Endothelial cell of umbilical vein (primary cell): ENCODE data around the gene ALDH1L1. TPM values are rescaled to one million over a fixed set of nuclear protein-coding genes. Genes with fewer than 3 reads are reported as not detected.

Experiments
- BruUV-seq: library from RNA; stranded (reverse); fragments of 400-500 nt; replicated peaks from 2 replicates; lab custom pipeline; 2021; lab: Mats Ljungman, UMichigan
- CTCF ChIA-PET: fragments of 300-600, 350-600 bp; sonication (Branson Sonifier 250); formaldehyde crosslinking; loops from one replicate; lab custom pipeline; 2021; ENCODE audit warnings: antibody characterized with exemption, inconsistent platforms; lab: Charles Lee
- POLR2A ChIA-PET: fragments of 300-600, 350-600 bp; sonication (Branson Sonifier 250); formaldehyde crosslinking; loops from one replicate; lab custom pipeline; 2021; ENCODE audit warnings: antibody characterized with exemption, inconsistent platforms; lab: Charles Lee
- DNase-seq: peaks from one replicate; pipeline ENCODE4 v3.0.0-alpha.2; 2011; ENCODE audit warnings: low read depth, low spot score
- FAIRE-seq: peaks from 2 replicates; lab custom pipeline; 2011; peaks lifted over from hg19 to GRCh38; lab: Jason Lieb, UNC
- H2AFZ ChIP-seq: 2 replicates; pipeline ENCODE4 v1.6.0; 2012; ENCODE audit warnings: low read depth, low read length, control low read depth, inconsistent platforms
- H3K27ac ChIP-seq: 2 replicates; pipeline ENCODE4 v1.5.1; 2011; ENCODE audit warnings: low read depth, mild to moderate bottlenecking, control low read depth, low read length, moderate library complexity; ENCODE audit not compliant: insufficient read depth
- H3K27me3 ChIP-seq, 2 experiments: 2 replicates each; pipeline versions ENCODE4 v1.6.0 to v1.6.1; 2011; ENCODE audit warnings: low read length in 2 of 2, mixed read lengths in 1 of 2; ENCODE audit not compliant: control insufficient read depth in 2 of 2, insufficient read depth in 2 of 2
- H3K36me3 ChIP-seq, 2 experiments: 2 replicates in 1 of 2; 3 replicates in 1 of 2; pipeline ENCODE4 v1.5.1; 2011; ENCODE audit warnings: low read length in 2 of 2, mild to moderate bottlenecking in 1 of 2, moderate library complexity in 1 of 2; ENCODE audit not compliant: control insufficient read depth in 2 of 2, insufficient read depth in 2 of 2; ENCODE audit errors: extremely low read depth in 1 of 2
- H3K4me1 ChIP-seq: 3 replicates; pipeline ENCODE4 v1.5.1; 2011; ENCODE audit warnings: mild to moderate bottlenecking, low read length; ENCODE audit not compliant: control insufficient read depth, insufficient read depth; ENCODE audit errors: extremely low read depth
- H3K4me2 ChIP-seq: 2 replicates; pipeline ENCODE4 v1.6.1; 2011; ENCODE audit warnings: low read length, control low read depth, mixed read lengths; ENCODE audit not compliant: insufficient read depth
- H3K4me3 ChIP-seq, 3 experiments: fragments of 200-600 bp in 1 of 3; sonication (generic), shearing (Covaris generic) in 1 of 3; replicated peaks in 1 of 3; 2 replicates each; pipeline ENCODE4 v1.5.1; 2011 to 2016; ENCODE audit warnings: control low read depth in 3 of 3, low read length in 3 of 3, mild to moderate bottlenecking in 2 of 3, inconsistent platforms in 1 of 3, low read depth in 1 of 3, moderate library complexity in 1 of 3; ENCODE audit not compliant: insufficient read depth in 1 of 3
- H3K79me2 ChIP-seq: 2 replicates; pipeline ENCODE4 v1.6.0; 2012; ENCODE audit warnings: low read length, inconsistent platforms; ENCODE audit not compliant: control insufficient read depth, insufficient read depth
- H3K9ac ChIP-seq: replicated peaks from 2 replicates; pipeline ENCODE3; 2011; ENCODE audit warnings: low read length, control low read depth; ENCODE audit not compliant: insufficient read depth; ENCODE audit errors: extremely low read depth
- H3K9me1 ChIP-seq: replicated peaks from 3 replicates; pipeline ENCODE4 v1.6.0; 2011; ENCODE audit warnings: mild to moderate bottlenecking, low read length; ENCODE audit not compliant: control insufficient read depth, insufficient read depth; ENCODE audit errors: extremely low read depth
- H3K9me3 ChIP-seq: replicated peaks from 2 replicates; pipeline ENCODE4 v1.5.1; 2012; ENCODE audit warnings: low read length, inconsistent platforms; ENCODE audit not compliant: control insufficient read depth, insufficient read depth
- H4K20me1 ChIP-seq: replicated peaks from 2 replicates; pipeline ENCODE3; 2011; ENCODE audit warnings: mild to moderate bottlenecking, low read length; ENCODE audit not compliant: control insufficient read depth, insufficient read depth; ENCODE audit errors: extremely low read depth
- EZH2 ChIP-seq: IDR thresholded peaks from 2 replicates; pipeline ENCODE4 v1.6.1; 2012; ENCODE audit warnings: borderline replicate concordance, low read depth, mild to moderate bottlenecking, moderate library complexity, low read length, inconsistent platforms; ENCODE audit not compliant: severe bottlenecking
- FOS ChIP-seq: IDR thresholded peaks from 2 replicates; pipeline ENCODE4 v1.6.1; 2011; ENCODE audit warnings: mild to moderate bottlenecking, low read length, moderate library complexity, borderline replicate concordance; ENCODE audit not compliant: insufficient read depth
- GATA2 ChIP-seq: IDR thresholded peaks from 2 replicates; pipeline ENCODE4 v1.7.0; 2011; ENCODE audit warnings: low read depth, mild to moderate bottlenecking, moderate library complexity, mixed read lengths, low read length; ENCODE audit not compliant: insufficient read length, insufficient read depth
- JUN ChIP-seq: IDR thresholded peaks from 2 replicates; pipeline ENCODE4 v1.6.1; 2011; ENCODE audit warnings: borderline replicate concordance, low read depth; ENCODE audit not compliant: insufficient read length, insufficient read depth
- MYC ChIP-seq: IDR thresholded peaks from one replicate; pipeline ENCODE4 v1.6.1; 2011; ENCODE audit warnings: mild to moderate bottlenecking, low read depth, low read length
- POLR2A ChIP-seq: IDR thresholded peaks from 2 replicates; pipeline ENCODE4 v1.6.1; 2012; ENCODE audit warnings: low read depth, mild to moderate bottlenecking, control low read depth, low read length
- POLR2AphosphoS5 ChIP-seq: IDR thresholded peaks from 2 replicates; pipeline ENCODE4 v1.6.1; 2012; ENCODE audit warnings: low read depth, mild to moderate bottlenecking, control low read depth, low read length, moderate library complexity; ENCODE audit not compliant: insufficient read depth
- dilution Hi-C: fragments of 300-500 bp; cut with MboI; formaldehyde crosslinking; loops from one replicate; pipeline ENCODE4 v1.15.0; 2019; ENCODE audit warnings: low sequenced_read_pairs; ENCODE audit not compliant: extremely low pct_ligation_motif_present
- intact Hi-C: fragments of 100-400 bp; cut with micrococcal nuclease; formaldehyde crosslinking; loops from one replicate; pipeline ENCODE4 v1.10.0; 2022
- polyA plus RNA-seq, 4 experiments: library from polyadenylated mRNA; depleted of rRNA in 3 of 4; stranded (reverse) in 3 of 4; unstranded in 1 of 4; fragments of >200 nt; gene quantifications; 2 replicates each; pipeline versions ENCODE4 v1.2.1 to v1.2.3, GENCODE V29; 2011 to 2012; ENCODE audit warnings: missing spikeins in 1 of 4
- total RNA-seq: library from RNA; stranded (reverse); gene quantifications from 2 replicates; pipeline ENCODE4 v1.2.3, GENCODE V29; 2021
- TF ChIP-seq, protein P1 (sequence below), 2 donors: IDR thresholded peaks; 1 replicate in 1 of 2; 2 replicates in 1 of 2; pipeline ENCODE4 v1.5.1; 2011; ENCODE audit warnings: low read length in 2 of 2, mild to moderate bottlenecking in 2 of 2, moderate library complexity in 2 of 2, control low read depth in 1 of 2, inconsistent platforms in 1 of 2, low read depth in 1 of 2; ENCODE audit not compliant: insufficient read depth in 1 of 2; ENCODE audit errors: extremely low read depth in 1 of 2
- TF ChIP-seq, protein P2 (sequence below): IDR thresholded peaks from 2 replicates; pipeline ENCODE4 v1.6.1; 2011; ENCODE audit not compliant: insufficient read depth, insufficient read length

ALDH1L1 gene
- total and polyA plus RNA-seq, 2 donors (not counting 3 experiments of a cell fraction or from before 2014, with no cell fraction given): not detected

DNA sequence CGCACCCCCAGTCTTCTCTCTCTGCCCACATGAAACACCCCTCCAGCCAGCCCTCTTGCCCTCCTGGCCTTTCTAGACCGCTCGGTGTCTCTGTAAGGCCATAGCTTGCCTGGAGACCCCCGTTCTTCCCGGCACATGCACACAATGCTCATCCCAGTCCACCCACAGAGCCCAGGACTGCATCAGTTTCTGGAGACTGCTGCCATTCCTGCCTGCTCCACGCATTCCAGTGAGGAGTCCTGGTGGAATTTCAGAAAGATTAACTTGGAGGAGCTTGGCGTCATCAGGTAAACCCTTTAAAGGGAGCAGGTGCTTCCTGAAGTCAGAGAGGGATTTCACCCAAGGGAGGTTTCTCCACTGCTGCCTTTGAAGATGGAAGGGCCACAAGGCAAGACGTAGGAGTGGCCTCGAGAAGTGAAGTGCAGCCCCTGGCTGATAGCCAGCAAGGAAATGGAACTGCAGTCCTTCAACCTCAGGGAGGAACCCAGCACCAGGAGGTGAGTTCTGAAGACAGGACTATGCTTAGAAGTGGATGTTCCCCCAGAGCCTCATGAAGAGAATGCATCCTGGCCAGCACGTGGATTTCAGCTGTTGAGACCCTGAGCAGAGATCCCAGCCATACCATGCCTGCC lies 115.6 kb downstream of the ALDH1L1 start:
- H2AFZ ChIP-seq: no peak overlapping the region
- CTCF ChIA-PET: interaction anchor here (1.3 kb wide), 1 partner anchor 11 kb away, joined by 3 read pairs; no protein-coding TSS in a partner anchor
- TF ChIP-seq MYC: no peak
- no peak for TF ChIP-seq POLR2AphosphoS5
- peaks cover 2% of the 10 kb centered on the region for H3K9me1 ChIP-seq
- FAIRE-seq: no peak
- no peaks in the 10 kb centered on the region for H3K4me1 ChIP-seq
- H3K27ac ChIP-seq: no peak overlapping the region
- H3K79me2 ChIP-seq: no peaks in the 10 kb centered on the region
- H3K27me3 ChIP-seq: no peaks in the 10 kb centered on the region
- intact Hi-C loops (no loop called here), dilution Hi-C loops (no loop called here)
- no peak for DNase-seq
- H4K20me1 ChIP-seq: no peaks in the 10 kb centered on the region
- POLR2A ChIA-PET: no interaction called here
- no TSS peak for BruUV-seq
- peaks cover 0 to 2% of the 10 kb centered on the region in 2 experiments for H3K36me3 ChIP-seq
- no peak overlapping the region for H3K4me3 ChIP-seq
- H3K4me2 ChIP-seq: no peak overlapping the region
- H3K9ac ChIP-seq: no peak overlapping the region
- no peaks in the 10 kb centered on the region for H3K9me3 ChIP-seq

DNA sequence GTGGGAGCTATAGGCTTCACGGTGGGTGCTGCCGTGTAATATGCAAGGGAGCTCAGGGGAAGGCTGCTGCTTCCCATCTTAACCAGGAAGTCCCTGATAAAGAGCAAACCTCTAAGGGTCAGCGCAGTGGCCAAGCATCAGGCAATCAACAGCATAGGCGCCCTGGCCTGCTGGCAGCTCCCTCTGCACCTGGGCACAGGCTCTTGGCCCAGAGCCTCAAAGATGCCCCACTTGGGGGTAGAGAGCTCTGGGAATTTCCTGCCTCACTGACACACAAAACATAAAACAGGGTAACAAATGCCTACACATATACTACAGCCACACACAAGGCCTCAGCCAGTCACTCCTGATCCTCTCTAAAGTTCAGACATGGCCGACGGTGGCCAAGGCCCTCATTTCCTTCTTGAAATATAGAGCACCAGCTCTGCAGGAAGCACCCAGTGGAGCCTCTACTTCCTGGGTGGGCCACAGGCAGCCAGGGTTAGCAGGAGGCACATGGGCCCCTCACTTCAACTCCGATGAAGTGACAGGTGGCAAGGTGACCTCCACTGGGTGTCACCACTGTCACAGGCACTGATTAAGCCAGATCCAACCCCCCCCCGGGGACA lies 116.9 kb downstream of the ALDH1L1 start:
- H3K9ac ChIP-seq: no peak overlapping the region
- peaks cover 0 to 2% of the 10 kb centered on the region in 2 experiments for H3K36me3 ChIP-seq
- no peaks in the 10 kb centered on the region for H3K9me1 ChIP-seq
- FAIRE-seq (no peak), DNase-seq (no peak)
- ChIA-PET POLR2A (no interaction called here), CTCF (no interaction called here)
- H4K20me1 ChIP-seq: no peaks in the 10 kb centered on the region
- TF ChIP-seq JUN (no peak), EZH2 (no peak), POLR2A (no peak), GATA2 (no peak), POLR2AphosphoS5 (no peak), FOS (no peak), MYC (no peak)
- TF ChIP-seq, protein P1, sequence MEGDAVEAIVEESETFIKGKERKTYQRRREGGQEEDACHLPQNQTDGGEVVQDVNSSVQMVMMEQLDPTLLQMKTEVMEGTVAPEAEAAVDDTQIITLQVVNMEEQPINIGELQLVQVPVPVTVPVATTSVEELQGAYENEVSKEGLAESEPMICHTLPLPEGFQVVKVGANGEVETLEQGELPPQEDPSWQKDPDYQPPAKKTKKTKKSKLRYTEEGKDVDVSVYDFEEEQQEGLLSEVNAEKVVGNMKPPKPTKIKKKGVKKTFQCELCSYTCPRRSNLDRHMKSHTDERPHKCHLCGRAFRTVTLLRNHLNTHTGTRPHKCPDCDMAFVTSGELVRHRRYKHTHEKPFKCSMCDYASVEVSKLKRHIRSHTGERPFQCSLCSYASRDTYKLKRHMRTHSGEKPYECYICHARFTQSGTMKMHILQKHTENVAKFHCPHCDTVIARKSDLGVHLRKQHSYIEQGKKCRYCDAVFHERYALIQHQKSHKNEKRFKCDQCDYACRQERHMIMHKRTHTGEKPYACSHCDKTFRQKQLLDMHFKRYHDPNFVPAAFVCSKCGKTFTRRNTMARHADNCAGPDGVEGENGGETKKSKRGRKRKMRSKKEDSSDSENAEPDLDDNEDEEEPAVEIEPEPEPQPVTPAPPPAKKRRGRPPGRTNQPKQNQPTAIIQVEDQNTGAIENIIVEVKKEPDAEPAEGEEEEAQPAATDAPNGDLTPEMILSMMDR (IDR thresholded peaks at IDR 0.05; ENCODE audit: extremely low read depth in 1 of 2, insufficient read depth in 1 of 2, low read depth in 1 of 2, low read length in 2 of 2): no peak
- TF ChIP-seq, protein P2, sequence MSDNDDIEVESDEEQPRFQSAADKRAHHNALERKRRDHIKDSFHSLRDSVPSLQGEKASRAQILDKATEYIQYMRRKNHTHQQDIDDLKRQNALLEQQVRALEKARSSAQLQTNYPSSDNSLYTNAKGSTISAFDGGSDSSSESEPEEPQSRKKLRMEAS: no peak
- H3K4me1 ChIP-seq: no peaks in the 10 kb centered on the region
- H3K27ac ChIP-seq: no peak overlapping the region
- H3K4me2 ChIP-seq: no peak overlapping the region
- BruUV-seq: no TSS peak
- H3K9me3 ChIP-seq: no peaks in the 10 kb centered on the region
- intact Hi-C loops: no loop called here
- H2AFZ ChIP-seq: no peak overlapping the region
- H3K79me2 ChIP-seq: no peaks in the 10 kb centered on the region
- dilution Hi-C loops: no loop called here
- H3K4me3 ChIP-seq: no peak overlapping the region
- H3K27me3 ChIP-seq: no peaks in the 10 kb centered on the region
